NCI-H748 treated with DMSO at 0.1 percent for 48 hours (cell line): Measurements from ENCODE around the gene RAB28.

Source experiments
- DNase-seq: peaks from one replicate; lab custom pipeline; 2025; lab: John Stamatoyannopoulos, UW

RAB28 gene

GRCh38 chr4:13368217-13368616 lies 115.9 kb downstream of the RAB28 start:
- no peak for DNase-seq

- no peak for DNase-seq
Measured at GRCh38 chr4:13367691-13368090, 116.4 kb downstream of the RAB28 start.

- DNase-seq = no peak
Measured at GRCh38 chr4:13367244-13367643, 116.9 kb downstream of the RAB28 start.

GRCh38 chr4:13365195-13365594 lies 118.9 kb downstream of the RAB28 start:
- DNase-seq = no peak

- DNase-seq = no peak
Measured at GRCh38 chr4:13364653-13365052, 119.5 kb downstream of the RAB28 start.

- DNase-seq = no peak
Measured at GRCh38 chr4:13364172-13364571, 120.0 kb downstream of the RAB28 start.

GRCh38 chr4:13359809-13360208 lies 124.3 kb downstream of the RAB28 start:
- no peak for DNase-seq

- DNase-seq = no peak
Measured at GRCh38 chr4:13355111-13355880, 128.8 kb downstream of the RAB28 start.

GRCh38 chr4:13349096-13349495 lies 135.0 kb downstream of the RAB28 start:
- DNase-seq = no peak

- no peak for DNase-seq
Measured at GRCh38 chr4:13348216-13348615, 135.9 kb downstream of the RAB28 start.

- no peak for DNase-seq
Measured at GRCh38 chr4:13347517-13348125, 136.5 kb downstream of the RAB28 start.

GRCh38 chr4:13344216-13344615 lies 139.9 kb downstream of the RAB28 start:
- DNase-seq = no peak

GRCh38 chr4:13340672-13341071 lies 143.5 kb downstream of the RAB28 start:
- DNase-seq = no peak

- DNase-seq = no peak
Measured at GRCh38 chr4:13331827-13332226, 152.3 kb downstream of the RAB28 start.

- DNase-seq = peak; percentile 15
Measured at GRCh38 chr4:13329963-13330362, 154.2 kb downstream of the RAB28 start.

GRCh38 chr4:13329340-13329850 lies 154.7 kb downstream of the RAB28 start:
- no peak for DNase-seq

- DNase-seq = no peak
Measured at GRCh38 chr4:13328591-13328990, 155.5 kb downstream of the RAB28 start.

GRCh38 chr4:13327991-13328390 lies 156.1 kb downstream of the RAB28 start:
- no peak for DNase-seq

- no peak for DNase-seq
Measured at GRCh38 chr4:13325744-13326143, 158.4 kb downstream of the RAB28 start.

GRCh38 chr4:13323921-13324320 lies 160.2 kb downstream of the RAB28 start:
- no peak for DNase-seq

GRCh38 chr4:13322681-13323101 lies 161.4 kb downstream of the RAB28 start:
- no peak for DNase-seq
